SIG-M5 treated with dmso at 0.1 percent for 504 hours (cell line): Measurements from ENCODE around the gene MYO18A.

Experiments
- DNase-seq: peaks from one replicate; lab custom pipeline; 2025; ENCODE audit not compliant: unreplicated experiment; lab: John Stamatoyannopoulos, UW

Gene MYO18A

DNA sequence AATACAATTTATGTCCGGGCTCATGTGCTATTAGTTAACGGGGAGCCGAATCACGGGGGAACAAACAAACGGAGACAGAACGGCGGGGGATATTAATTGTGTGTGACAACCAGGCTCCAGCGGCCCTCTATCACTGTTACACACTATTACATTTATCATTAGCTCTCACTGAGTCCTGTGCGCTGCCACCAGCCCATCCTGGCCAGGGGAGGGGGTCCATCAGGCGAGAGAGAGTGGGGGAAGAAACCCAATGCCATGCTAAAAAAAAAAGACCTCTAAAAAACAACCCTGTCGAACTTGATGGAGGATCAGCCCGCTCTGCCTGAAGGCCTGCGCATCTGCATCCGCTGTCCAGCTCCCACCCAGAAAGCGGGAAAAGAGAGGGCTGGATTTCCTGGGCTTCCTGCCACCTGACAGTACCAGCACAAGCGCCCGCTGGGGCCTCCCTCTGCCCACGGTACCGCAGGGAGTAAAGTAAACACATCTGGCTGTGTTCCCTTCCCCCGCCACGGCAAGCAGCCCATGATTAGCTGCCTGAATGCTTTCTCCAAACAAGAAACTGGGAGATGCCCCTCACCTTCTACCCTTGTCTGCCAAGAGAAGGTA, 95.6 kb downstream of the MYO18A start:
- no peak for DNase-seq

DNA sequence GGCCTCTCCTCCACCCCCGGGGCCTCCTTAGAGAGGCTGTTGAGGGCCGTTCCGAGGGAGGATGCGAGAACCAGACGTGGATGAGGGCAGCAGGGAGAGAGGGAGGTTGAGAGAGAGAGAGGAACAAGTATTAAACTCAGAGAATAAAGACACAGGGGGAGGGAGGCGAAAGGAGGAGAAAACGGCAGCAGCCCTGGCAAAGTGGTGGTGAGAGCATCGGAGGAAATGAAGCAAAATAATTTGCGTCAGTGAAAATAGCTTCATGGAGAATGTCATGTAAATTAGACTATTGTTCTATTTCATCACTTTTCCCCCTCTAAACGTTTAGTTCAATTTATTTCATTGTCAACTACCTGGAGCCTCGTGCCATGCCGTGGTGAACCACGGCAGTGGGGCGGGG, 99.2 kb downstream of the MYO18A start:
- no peak for DNase-seq

DNA sequence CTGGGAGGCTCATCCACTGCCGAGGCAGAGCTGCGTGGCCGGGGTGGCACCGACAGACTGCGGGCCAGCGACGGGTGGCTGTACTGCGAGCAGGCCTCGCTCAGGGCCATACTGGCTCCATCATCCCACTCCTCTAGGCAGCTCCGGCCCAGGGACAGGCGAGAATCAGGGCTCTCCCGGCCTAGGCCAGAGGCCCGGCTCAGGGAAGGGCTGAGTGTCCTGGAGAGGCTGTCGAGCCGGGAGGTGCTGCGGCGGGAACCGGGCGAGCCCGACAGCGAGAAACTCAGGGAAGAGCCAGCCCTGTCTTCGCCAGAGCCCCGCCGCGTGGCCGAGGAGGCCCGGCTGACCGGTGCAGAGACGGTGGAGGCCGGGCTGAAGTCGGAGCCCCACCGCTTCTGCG, 99.9 kb downstream of the MYO18A start:
- DNase-seq: no peak

DNA sequence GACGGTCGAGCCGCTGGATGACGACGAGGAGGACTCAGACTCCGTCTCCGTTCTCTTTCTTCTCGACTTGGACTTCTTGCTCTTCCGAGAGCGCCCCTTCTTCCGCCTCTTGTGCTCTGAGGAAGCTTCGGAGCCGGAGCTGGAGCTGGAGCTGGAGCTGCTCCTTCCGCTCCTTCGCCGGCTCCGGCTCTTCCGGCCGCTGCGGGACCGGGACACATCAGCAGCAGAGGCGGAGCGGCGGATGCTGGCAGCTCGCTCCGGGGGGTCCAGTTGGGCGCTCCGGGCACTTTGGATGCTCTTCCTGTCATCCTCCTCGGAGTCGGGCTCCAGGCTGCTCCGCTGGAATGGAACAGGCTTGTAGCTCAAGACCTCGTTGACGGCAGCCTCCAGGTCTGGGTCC, 100.3 kb downstream of the MYO18A start:
- no peak for DNase-seq

DNA sequence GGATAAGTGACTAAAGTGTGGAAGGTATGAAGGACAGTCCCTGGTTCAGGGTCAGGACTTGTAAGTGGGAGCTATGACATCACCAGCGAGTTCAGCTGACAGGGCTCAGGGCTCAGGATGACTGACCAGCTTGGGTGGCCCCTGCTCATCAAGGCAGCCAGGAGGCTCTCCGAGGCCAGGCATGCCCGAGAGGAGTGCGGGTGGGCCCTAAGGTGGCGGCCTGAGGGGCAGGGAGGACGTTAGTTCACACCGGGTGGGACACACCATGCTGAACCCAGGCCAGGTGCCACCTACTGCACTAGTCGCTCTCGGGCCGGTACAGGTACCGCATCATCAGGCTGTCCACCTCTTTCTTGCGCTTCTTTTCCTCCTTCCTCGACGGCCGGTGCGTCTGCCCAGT, 100.8 kb downstream of the MYO18A start:
- no peak for DNase-seq

DNA sequence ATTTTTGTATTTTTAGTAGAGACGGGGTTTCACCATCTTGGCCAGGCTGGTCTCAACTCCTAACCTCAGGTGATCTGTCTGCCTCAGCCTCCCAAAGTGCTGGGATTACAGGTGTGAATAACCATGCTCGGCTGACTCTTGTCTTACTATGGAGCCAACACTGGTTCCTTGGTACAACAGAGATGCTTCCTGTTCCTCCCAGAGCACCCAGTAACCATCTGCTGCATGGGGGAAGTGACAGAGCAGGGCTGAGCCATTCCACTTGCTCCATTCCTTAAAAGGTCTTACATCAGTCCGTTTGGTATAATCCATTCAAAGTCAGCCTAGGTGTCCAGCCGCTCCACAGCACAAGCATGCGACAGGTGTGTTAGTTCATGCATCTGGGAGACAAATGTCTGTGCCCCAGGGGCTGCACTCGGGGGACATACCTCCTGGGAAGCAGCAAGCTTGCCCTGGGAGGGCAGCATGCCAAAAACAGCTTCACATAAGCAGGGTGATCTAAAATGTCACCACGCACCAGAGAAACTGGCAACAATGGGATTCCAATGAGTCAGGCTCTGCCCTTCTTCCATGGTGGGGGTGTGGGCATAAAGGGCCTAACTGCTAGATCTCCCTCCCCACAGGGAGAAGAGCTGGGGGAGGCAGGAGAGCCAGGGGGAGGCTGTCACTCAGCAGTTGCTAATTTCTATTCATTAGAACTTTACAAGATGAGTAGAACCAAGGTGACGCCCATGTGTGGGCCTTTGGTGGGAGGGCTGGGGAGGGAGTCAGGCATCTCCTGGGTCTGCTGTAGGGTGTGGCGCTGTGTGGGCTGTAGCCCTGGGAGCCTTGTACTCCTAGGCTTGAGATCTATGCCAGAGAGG, 101.8 kb downstream of the MYO18A start:
- DNase-seq: no peak

DNA sequence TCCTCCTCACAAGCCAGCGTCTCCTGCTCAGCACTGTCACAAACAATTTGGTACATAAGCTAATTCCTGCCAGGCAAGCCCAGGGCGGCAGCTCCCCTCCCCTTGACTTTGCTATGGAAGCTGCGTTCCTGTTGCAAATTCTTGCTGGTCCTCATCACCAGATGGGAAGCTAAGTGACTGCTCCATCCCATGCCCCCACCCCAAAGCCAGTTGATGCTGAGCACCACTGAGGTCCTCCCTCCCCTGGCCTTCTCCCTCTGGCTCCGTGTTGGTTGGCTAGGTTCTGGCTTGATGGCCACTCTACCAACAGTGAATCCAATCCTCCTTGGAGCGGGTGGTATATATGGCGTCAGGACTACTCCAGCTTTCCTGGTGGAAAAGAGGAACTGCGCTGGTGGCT, 102.9 kb downstream of the MYO18A start:
- DNase-seq: no peak

DNA sequence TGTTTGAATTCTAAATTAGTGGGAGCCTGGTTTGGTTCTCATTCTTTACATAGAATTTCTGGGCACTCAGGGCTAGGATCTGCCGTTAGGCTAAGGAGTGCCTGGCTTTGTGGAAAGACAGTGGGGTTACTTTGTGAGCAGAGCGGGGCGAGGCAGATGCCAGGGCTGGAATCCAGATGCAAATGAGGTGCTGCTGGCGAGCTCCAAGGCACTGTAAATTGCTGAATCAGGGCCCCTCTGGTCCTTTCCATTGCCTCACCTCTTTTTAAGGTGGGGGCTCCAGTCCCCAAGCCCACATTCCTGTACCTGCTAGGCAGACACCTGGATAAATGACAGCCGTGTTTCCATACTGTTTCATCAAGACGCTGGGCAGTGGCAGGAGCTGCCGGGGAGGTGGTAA, 103.5 kb downstream of the MYO18A start:
- no peak for DNase-seq

DNA sequence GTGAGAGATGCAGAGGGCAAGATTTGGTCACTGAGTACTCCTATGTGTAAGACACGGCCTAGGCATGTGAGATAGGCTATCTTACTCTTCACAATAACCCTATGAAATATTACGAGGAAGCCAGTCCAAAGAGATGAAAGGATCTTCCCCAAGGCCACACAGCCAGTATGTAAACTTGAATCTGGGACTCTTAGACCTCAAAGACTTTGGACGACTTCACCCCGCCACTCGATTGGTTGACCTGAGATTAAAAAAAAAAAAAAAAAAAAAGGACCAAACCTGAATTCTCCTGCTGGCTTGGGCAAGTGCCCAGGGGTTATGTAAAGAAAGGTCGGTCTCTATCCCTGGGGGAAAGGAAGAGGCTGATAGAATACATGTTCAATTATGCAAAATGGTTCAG, 104.1 kb downstream of the MYO18A start:
- DNase-seq: no peak

DNA sequence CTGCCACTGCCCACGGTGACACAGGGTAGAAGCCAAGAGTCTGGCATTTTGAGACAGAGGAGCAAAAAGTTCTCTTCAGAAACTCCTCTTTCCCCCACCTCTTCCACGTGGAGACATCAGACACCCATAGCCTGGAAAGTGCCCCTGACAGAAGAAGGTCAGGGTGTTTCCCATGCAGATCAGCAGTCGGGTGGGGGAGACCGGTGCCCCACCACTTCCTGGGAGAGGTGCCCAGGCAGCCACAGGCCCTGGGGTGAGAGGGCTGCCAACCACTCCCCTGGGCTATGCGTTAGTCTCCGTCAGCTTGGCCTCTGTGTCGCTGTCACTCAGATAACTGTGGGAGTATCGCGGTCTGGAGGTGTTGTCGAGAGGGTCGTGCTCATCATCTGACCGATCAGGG, 105.7 kb downstream of the MYO18A start:
- DNase-seq: no peak

DNA sequence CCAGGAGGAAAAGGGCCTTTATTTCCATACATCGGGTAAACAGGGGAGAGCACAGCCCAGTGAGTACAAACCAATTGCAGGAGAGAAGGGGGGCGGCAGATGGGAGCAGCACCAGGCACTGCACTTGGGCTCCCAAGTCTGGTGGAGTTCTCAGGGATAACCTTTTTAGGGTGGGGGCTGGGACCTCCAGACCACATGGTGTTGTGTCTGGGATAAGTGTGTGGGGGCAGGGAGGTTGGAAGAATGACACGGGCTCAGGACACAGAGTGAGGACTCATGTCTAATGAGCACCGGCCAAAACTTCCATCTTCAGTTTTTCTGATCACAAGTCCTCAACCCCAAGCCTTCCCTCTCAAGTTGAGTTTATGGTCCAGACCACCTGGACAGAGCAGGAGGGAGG, 106.7 kb downstream of the MYO18A start:
- no peak for DNase-seq

DNA sequence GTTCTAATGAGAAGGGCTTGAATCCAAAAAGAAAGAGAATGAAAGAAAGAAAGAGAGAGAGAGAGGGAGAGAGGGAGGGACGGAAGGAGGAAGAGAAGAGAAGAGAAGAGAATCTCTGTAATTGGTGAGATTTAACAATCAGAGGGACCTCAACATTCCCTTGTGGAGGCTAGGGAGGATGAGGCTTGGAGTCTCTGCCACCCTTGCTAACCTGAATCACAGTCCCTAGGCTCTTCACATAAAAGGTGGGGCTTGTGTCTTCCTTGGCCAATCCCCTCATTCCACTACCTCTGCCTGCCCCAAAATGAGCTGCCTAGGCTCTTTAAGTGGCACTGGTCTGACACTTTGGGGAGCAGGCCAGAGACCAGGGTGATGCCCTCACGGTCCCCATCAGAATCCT, 107.2 kb downstream of the MYO18A start:
- DNase-seq: no peak

DNA sequence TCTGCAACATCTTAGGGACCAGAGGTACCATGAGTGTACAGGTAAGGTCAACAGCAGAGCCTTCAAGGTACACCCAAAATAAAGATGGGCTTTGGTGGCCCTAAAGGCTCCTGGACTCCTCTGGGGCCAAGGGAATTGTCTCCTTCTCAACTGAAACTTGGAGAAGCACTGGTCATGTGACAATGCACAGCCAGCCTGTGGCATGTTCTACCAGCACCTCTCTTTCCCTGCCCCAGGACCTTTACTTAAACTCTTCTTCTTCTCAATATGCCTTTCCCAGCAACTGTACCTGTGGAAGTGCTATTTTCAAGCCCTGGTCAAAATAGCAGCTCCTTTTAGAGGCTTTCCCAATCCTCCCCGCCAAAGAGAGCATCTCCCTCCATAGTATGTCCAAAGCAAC, 108.9 kb downstream of the MYO18A start:
- DNase-seq: no peak

DNA sequence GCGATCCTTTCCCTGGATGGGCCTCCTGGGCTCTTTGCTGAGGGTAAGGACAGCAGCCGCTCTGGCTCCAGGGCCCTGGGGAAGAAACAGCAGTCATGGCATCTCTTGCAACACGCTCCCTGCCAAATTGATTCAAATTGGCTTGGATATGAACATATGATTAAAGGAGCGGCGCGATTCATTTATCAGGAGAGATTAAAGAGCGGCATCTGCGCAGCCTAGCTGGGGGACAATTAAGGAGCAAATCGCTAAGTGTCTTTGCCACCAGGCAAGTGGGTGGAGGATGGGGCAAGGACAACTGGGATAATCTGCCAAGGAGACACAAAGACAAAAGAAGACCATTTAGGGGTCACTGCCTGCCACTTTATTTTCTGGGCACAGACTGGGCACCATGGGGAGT, 109.4 kb downstream of the MYO18A start:
- no peak for DNase-seq

DNA sequence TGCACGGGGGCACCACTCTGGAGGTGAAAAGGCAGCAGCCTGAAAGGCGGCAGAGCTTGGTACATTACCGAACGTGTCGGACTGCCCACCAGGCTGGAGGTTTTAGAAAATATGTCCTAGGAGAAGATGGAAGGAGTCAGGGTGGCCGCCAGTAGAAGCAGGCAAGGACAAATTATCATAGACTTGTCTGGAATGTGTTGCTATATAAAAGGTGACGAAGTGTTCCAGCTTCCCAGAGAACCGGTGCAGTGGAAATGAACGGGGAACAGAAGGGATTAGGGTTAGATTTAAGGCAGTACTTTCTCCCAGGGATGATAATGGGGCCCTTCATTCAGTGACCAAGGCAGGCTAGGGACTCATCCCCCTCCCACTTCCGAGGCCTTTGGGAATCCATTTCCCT, 109.9 kb downstream of the MYO18A start:
- no peak for DNase-seq

DNA sequence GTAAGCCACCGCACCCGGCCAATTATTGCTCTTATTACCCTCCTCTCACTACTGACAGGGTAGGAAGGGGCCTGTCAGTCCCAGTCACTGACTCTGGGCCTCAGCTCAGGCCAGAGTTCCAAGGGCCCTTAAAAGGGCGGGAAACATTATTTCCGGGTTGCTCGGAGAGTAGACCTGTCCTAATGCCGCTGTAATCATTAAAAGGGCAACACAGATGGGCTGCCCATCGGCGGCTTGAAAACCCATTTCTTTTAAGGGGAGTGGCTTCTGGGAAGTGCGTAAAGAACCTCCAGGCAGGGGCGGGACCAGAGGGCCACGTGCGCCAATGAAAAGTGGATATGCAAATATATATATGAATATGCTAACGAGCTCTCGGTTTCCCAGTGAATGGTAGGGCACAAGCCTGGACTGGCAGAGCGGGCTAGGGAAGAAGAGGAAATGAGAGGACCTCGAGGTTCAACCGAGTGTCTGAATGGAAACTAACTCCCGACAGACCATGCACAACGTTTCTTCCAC, 110.6 kb downstream of the MYO18A start:
- DNase-seq: no peak

DNA sequence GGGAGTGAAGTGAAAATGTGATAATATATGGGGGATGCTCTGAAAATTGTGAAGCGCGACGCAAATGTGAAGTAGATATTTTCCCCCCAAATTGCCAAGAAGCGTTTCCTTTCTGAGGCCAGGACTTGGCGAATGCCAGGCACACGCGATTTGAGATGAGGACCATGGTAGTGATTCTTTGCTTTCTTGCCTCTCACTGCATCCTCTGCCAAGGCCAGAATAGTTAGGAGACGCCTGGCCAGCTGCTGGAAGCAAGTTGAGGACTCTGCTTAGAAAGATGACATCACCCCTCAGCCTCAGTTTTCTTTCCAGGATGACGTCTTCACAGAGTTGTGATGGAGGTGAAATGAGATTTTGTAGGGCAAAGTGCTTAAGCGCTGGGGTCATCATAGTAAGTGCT, 111.4 kb downstream of the MYO18A start:
- DNase-seq: no peak

DNA sequence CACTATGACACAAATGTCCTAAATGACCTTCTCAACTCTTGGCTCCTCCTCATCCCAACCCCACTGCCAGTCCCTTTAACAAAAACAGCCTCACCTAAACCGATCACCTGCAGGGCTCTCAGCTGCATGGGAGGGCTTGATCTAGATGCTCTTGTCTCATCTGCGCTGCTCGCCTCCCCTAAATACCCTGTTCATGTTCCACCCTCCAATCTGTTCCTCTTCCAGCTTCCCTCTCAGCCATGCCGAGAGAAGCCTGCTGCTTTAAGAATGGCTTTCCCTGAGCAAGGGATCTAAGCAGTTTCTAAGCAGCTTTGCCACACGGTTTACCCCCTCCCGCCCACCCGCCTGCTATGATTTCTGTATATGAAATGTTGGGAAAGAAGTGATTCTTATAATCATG, 113.6 kb downstream of the MYO18A start:
- no peak for DNase-seq

DNA sequence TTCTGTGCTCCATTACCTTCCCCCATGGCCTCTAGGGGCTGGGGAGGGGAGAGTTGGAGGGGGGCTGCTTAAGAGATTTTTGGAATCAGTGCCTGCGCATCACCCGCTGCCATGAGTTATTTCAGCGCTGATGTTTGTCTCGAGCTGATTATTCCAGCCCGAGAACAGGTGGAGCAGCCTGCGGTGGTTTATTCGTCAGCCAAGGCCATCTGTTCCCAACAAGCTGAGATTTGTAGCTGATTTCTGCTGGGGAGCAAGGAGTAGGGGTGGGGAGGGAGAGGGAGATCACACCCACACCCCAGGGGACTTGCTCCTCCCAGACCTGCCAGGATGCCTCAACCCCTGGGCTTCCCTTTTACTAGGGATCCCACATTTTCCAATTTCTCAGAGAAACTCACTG, 114.2 kb downstream of the MYO18A start:
- no peak for DNase-seq

DNA sequence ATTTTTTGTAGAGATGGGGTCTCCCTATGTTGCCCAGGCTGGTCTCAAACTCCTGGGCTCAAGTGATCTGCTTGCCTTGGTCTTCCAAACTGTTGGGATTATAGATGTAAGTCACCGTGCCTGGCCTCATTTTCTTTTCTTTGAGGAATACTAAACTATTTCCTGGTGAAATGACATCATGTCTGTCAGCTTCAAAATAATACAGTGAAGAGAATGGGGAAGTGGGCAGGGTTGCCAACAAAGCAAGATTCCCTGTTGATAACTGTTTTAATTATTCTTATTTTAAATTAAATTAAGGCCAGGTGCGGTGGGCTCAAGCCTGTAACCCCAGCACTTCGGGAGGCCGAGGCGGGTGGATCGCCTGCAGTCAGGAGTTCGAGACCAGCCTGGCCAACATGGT, 116.2 kb downstream of the MYO18A start:
- DNase-seq: peak; percentile 23

DNA sequence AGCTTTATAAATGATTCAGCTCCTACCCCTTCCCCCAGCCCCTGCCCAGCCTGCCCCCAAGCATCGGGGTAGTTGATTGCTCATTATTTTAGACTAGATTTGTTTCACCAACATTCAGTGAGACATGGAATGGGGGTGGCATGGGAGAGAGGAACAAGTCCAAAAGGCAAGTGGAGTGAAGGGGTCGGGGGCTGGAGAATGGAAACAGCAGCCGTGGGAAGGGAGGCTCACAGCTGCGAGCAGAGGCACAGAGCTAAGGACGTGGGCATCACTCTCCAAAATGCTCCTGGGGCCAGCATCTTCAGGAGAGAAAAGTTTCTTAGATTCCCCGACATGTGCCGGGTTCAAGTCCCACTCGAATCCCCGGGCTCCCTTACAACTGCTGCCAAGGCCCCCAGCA, 118.0 kb downstream of the MYO18A start:
- DNase-seq: no peak

DNA sequence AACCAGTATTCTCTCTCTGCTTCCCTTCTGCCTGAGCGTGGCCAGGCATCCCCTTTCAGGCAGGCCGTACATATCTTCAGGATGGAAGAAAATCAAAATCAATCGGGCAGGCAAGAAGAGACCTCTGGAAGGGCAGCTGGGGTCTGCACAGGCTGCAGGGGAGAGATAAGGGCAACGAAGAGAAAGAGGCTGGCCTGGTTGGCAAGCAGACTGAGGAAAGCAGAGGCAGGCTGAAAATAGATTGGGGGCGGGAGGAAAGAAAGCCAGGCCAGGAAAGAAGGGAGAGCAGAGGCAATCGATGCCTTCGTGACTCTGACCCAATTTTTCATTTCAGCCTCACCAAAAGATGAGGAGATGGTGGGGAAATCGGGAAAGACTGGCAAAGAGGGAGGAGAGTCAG, 119.2 kb downstream of the MYO18A start:
- DNase-seq: no peak

DNA sequence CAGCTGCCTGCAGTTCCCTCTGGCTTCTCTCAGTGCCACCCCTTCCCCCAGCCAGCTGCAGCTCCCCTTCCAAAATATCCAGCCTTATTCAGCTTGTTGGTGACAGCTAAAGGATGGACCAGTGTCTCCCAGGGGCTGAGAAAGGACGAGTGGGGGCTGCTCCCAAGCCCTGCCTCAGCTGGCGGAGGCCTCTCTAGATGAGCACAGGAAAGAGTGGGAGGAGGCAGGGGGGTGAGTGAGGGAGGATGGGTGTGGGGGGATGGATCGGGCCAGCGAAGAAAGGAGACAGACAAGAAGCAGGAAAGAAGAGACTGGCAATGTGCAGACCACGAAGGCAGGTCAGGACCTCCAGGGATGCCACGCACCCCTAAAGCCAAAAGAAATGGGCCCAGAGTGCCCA, 119.7 kb downstream of the MYO18A start:
- DNase-seq: no peak
